HEK293T (cell line): ENCODE results near the gene WDR19.

ENCODE experiments used
- ARNT ChIP-seq: fragments of 450-650 bp; IDR thresholded peaks from 2 replicates; pipeline ENCODE4 v1.6.1; 2017; ENCODE audit warnings: mild to moderate bottlenecking
- FOXM1 ChIP-seq: fragments of 450-650 bp; IDR thresholded peaks from 2 replicates; pipeline ENCODE4 v1.6.1; 2017; ENCODE audit warnings: mild to moderate bottlenecking, borderline replicate concordance
- L3MBTL2 ChIP-seq: fragments of 450-650 bp; conservative IDR thresholded peaks from 2 replicates; pipeline ENCODE4 v1.6.1; 2016; ENCODE audit warnings: mild to moderate bottlenecking
- NFRKB ChIP-seq: fragments of 450-650 bp; IDR thresholded peaks from 2 replicates; pipeline ENCODE4 v1.6.1; 2016; ENCODE audit warnings: mild to moderate bottlenecking, moderate library complexity
- PKNOX1 ChIP-seq: fragments of 450-650 bp; IDR thresholded peaks from 2 replicates; pipeline ENCODE4 v1.6.1; 2016
- SP1 ChIP-seq: fragments of 450-650 bp; IDR thresholded peaks from 2 replicates; pipeline ENCODE4 v1.6.1; 2017
- SUZ12 ChIP-seq: fragments of 450-650 bp; IDR thresholded peaks from 2 replicates; pipeline ENCODE4 v1.6.1; 2016; ENCODE audit warnings: mild to moderate bottlenecking
- TARDBP ChIP-seq: fragments of 450-650 bp; IDR thresholded peaks from 2 replicates; pipeline ENCODE4 v1.6.1; 2016

DNA sequence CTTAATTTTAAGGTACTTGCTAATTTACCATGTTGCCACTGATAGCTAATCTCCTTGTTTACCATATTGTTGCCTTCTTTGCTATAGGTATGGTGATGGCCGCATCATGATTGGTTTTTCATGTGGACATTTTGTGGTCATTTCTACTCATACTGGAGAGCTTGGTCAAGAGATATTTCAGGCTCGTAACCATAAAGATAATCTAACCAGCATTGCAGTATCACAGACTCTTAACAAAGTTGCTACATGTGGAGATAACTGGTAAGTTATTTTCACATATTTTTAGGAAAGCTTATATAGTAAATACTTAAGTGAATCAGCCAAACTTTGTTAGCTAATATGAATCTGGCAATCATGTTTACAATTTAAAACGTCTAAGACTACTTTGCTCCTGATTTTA lies 23.1 kb downstream of the WDR19 start:
- TF ChIP-seq L3MBTL2 = no peak
- no peak for TF ChIP-seq SP1
- TF ChIP-seq TARDBP = no peak
- no peak for TF ChIP-seq FOXM1
- TF ChIP-seq NFRKB = no peak
- no peak for TF ChIP-seq PKNOX1
- no peak for TF ChIP-seq ARNT
- TF ChIP-seq SUZ12 = no peak
